ENCODE results near the gene KLK4.

The KLK4 gene

GRCh38 chr19:50870417-50871089, 40.6 kb downstream of the KLK4 start:
- H3K27ac ChIP-seq: peak overlapping the region; percentile 100
- no peak for TF ChIP-seq ZFX (IDR thresholded peaks at IDR 0.05)
- TF ChIP-seq CTCF (conservative IDR thresholded peaks at IDR 0.05): no peak

- peak overlapping the region; percentile 100 for H3K27ac ChIP-seq
- TF ChIP-seq CTCF (conservative IDR thresholded peaks at IDR 0.05): no peak
- TF ChIP-seq ZFX (IDR thresholded peaks at IDR 0.05): no peak
These were observed 41.7 kb downstream of the KLK4 start for GRCh38 chr19:50869479-50869878.

- H3K27ac ChIP-seq: peak overlapping the region; percentile 100
- no peak for TF ChIP-seq ZFX (IDR thresholded peaks at IDR 0.05)
- TF ChIP-seq CTCF (conservative IDR thresholded peaks at IDR 0.05): no peak
These were observed 49.5 kb downstream of the KLK4 start for GRCh38 chr19:50861496-50862286.

- TF ChIP-seq CTCF (conservative IDR thresholded peaks at IDR 0.05) (no peak), ZFX (IDR thresholded peaks at IDR 0.05) (no peak)
- H3K27ac ChIP-seq: peak overlapping the region; percentile 100
These were observed 50.2 kb downstream of the KLK4 start for GRCh38 chr19:50861010-50861409.

- peak overlapping the region; percentile 100 for H3K27ac ChIP-seq
- TF ChIP-seq CTCF (conservative IDR thresholded peaks at IDR 0.05): no peak
- TF ChIP-seq ZFX (IDR thresholded peaks at IDR 0.05): no peak
These were observed 51.3 kb downstream of the KLK4 start for GRCh38 chr19:50859849-50860248.

GRCh38 chr19:50858886-50859285, 52.3 kb downstream of the KLK4 start:
- peak overlapping the region; percentile 100 for H3K27ac ChIP-seq
- TF ChIP-seq CTCF (conservative IDR thresholded peaks at IDR 0.05) (no peak), ZFX (IDR thresholded peaks at IDR 0.05) (no peak)

- TF ChIP-seq ZFX (IDR thresholded peaks at IDR 0.05) (peak; percentile 28), CTCF (conservative IDR thresholded peaks at IDR 0.05) (no peak)
These were observed 53.8 kb downstream of the KLK4 start for GRCh38 chr19:50857366-50857765.

More at GRCh38 chr19:50857366-50857765, 53.8 kb downstream of the KLK4 start:
- peak overlapping the region; percentile 100 for H3K27ac ChIP-seq

All from C4-2B (cell line).